ENCODE measurements around the gene DHRSX.
"Not testable (repeated sequence)": the region's sequence is repeated elsewhere in the genome, so short reads cannot be mapped to it uniquely, and the experiment has no call there.

The DHRSX gene

GRCh38 chrX:2487366-2487765 lies 13.4 kb downstream of the DHRSX start:
- no peak overlapping the region for H3K4me3 ChIP-seq (ENCODE audit: insufficient read depth, low read depth, low read length, poor library complexity, severe bottlenecking)
- DNase-seq, result no peak
- no peaks in the 10 kb centered on the region for H3K27me3 ChIP-seq (replicated peaks; ENCODE audit: control insufficient read depth, insufficient read depth, low read length, poor library complexity, severe bottlenecking)
- no peak overlapping the region for H3K27ac ChIP-seq (ENCODE audit: insufficient read depth, low read length, poor library complexity, severe bottlenecking)
- no peaks in the 10 kb centered on the region for H3K9me3 ChIP-seq (ENCODE audit: control insufficient read depth, low read length)
- no peaks in the 10 kb centered on the region for H3K4me1 ChIP-seq (ENCODE audit: control insufficient read depth, insufficient read depth, low read length, poor library complexity, severe bottlenecking)
- H3K36me3 ChIP-seq (ENCODE audit: control insufficient read depth, insufficient read depth, low read length), result peaks cover 27% of the 10 kb centered on the region

- Histone ChIP-seq H3K4me1 (ENCODE audit: control insufficient read depth, insufficient read depth, low read length, poor library complexity, severe bottlenecking) (no peaks in the 10 kb centered on the region), H3K27ac (ENCODE audit: insufficient read depth, low read length, poor library complexity, severe bottlenecking) (no peak overlapping the region), H3K4me3 (ENCODE audit: insufficient read depth, low read depth, low read length, poor library complexity, severe bottlenecking) (no peak overlapping the region), H3K27me3 (replicated peaks; ENCODE audit: control insufficient read depth, insufficient read depth, low read length, poor library complexity, severe bottlenecking) (no peaks in the 10 kb centered on the region), H3K36me3 (ENCODE audit: control insufficient read depth, insufficient read depth, low read length) (peaks cover 27% of the 10 kb centered on the region), H3K9me3 (ENCODE audit: control insufficient read depth, low read length) (no peaks in the 10 kb centered on the region)
- DNase-seq, result no peak
Observed at GRCh38 chrX:2486476-2487133, 14.2 kb downstream of the DHRSX start.

GRCh38 chrX:2485789-2486345 lies 14.9 kb downstream of the DHRSX start:
- Histone ChIP-seq H3K27me3 (replicated peaks; ENCODE audit: control insufficient read depth, insufficient read depth, low read length, poor library complexity, severe bottlenecking) (no peaks in the 10 kb centered on the region), H3K9me3 (ENCODE audit: control insufficient read depth, low read length) (no peaks in the 10 kb centered on the region), H3K36me3 (ENCODE audit: control insufficient read depth, insufficient read depth, low read length) (peaks cover 27% of the 10 kb centered on the region), H3K27ac (ENCODE audit: insufficient read depth, low read length, poor library complexity, severe bottlenecking) (no peak overlapping the region), H3K4me1 (ENCODE audit: control insufficient read depth, insufficient read depth, low read length, poor library complexity, severe bottlenecking) (no peaks in the 10 kb centered on the region), H3K4me3 (ENCODE audit: insufficient read depth, low read depth, low read length, poor library complexity, severe bottlenecking) (no peak overlapping the region)
- DNase-seq, result no peak

GRCh38 chrX:2484721-2485648 lies 15.8 kb downstream of the DHRSX start:
- no peak for DNase-seq
- Histone ChIP-seq H3K36me3 (ENCODE audit: control insufficient read depth, insufficient read depth, low read length) (peaks cover 20% of the 10 kb centered on the region), H3K4me3 (ENCODE audit: insufficient read depth, low read depth, low read length, poor library complexity, severe bottlenecking) (no peak overlapping the region), H3K27me3 (replicated peaks; ENCODE audit: control insufficient read depth, insufficient read depth, low read length, poor library complexity, severe bottlenecking) (no peaks in the 10 kb centered on the region), H3K4me1 (ENCODE audit: control insufficient read depth, insufficient read depth, low read length, poor library complexity, severe bottlenecking) (no peaks in the 10 kb centered on the region), H3K27ac (ENCODE audit: insufficient read depth, low read length, poor library complexity, severe bottlenecking) (no peak overlapping the region), H3K9me3 (ENCODE audit: control insufficient read depth, low read length) (no peaks in the 10 kb centered on the region)

GRCh38 chrX:2484256-2484655 lies 16.5 kb downstream of the DHRSX start:
- no peaks in the 10 kb centered on the region for H3K9me3 ChIP-seq (ENCODE audit: control insufficient read depth, low read length)
- H3K27ac ChIP-seq (ENCODE audit: insufficient read depth, low read length, poor library complexity, severe bottlenecking), result no peak overlapping the region
- H3K4me1 ChIP-seq (ENCODE audit: control insufficient read depth, insufficient read depth, low read length, poor library complexity, severe bottlenecking), result no peaks in the 10 kb centered on the region
- peaks cover 13% of the 10 kb centered on the region for H3K36me3 ChIP-seq (ENCODE audit: control insufficient read depth, insufficient read depth, low read length)
- no peaks in the 10 kb centered on the region for H3K27me3 ChIP-seq (replicated peaks; ENCODE audit: control insufficient read depth, insufficient read depth, low read length, poor library complexity, severe bottlenecking)
- H3K4me3 ChIP-seq (ENCODE audit: insufficient read depth, low read depth, low read length, poor library complexity, severe bottlenecking), result no peak overlapping the region
- no peak for DNase-seq

- DNase-seq, result no peak
- no peaks in the 10 kb centered on the region for H3K9me3 ChIP-seq (ENCODE audit: control insufficient read depth, low read length)
- peaks cover 6% of the 10 kb centered on the region for H3K36me3 ChIP-seq (ENCODE audit: control insufficient read depth, insufficient read depth, low read length)
- H3K27me3 ChIP-seq (replicated peaks; ENCODE audit: control insufficient read depth, insufficient read depth, low read length, poor library complexity, severe bottlenecking), result no peaks in the 10 kb centered on the region
- H3K27ac ChIP-seq (ENCODE audit: insufficient read depth, low read length, poor library complexity, severe bottlenecking), result no peak overlapping the region
- H3K4me1 ChIP-seq (ENCODE audit: control insufficient read depth, insufficient read depth, low read length, poor library complexity, severe bottlenecking), result no peaks in the 10 kb centered on the region
- H3K4me3 ChIP-seq (ENCODE audit: insufficient read depth, low read depth, low read length, poor library complexity, severe bottlenecking), result no peak overlapping the region
Observed at GRCh38 chrX:2483398-2484060, 17.2 kb downstream of the DHRSX start.

GRCh38 chrX:2481597-2481996 lies 19.2 kb downstream of the DHRSX start:
- not testable (repeated sequence) for H3K4me3 ChIP-seq (ENCODE audit: insufficient read depth, low read depth, low read length, poor library complexity, severe bottlenecking); H3K36me3 ChIP-seq (ENCODE audit: control insufficient read depth, insufficient read depth, low read length); H3K27ac ChIP-seq (ENCODE audit: insufficient read depth, low read length, poor library complexity, severe bottlenecking); H3K27me3 ChIP-seq (replicated peaks; ENCODE audit: control insufficient read depth, insufficient read depth, low read length, poor library complexity, severe bottlenecking); H3K4me1 ChIP-seq (ENCODE audit: control insufficient read depth, insufficient read depth, low read length, poor library complexity, severe bottlenecking); DNase-seq; H3K9me3 ChIP-seq (ENCODE audit: control insufficient read depth, low read length)

GRCh38 chrX:2479982-2480381 lies 20.8 kb downstream of the DHRSX start:
- H3K27ac ChIP-seq (ENCODE audit: insufficient read depth, low read length, poor library complexity, severe bottlenecking); H3K36me3 ChIP-seq (ENCODE audit: control insufficient read depth, insufficient read depth, low read length); H3K27me3 ChIP-seq (replicated peaks; ENCODE audit: control insufficient read depth, insufficient read depth, low read length, poor library complexity, severe bottlenecking); H3K4me1 ChIP-seq (ENCODE audit: control insufficient read depth, insufficient read depth, low read length, poor library complexity, severe bottlenecking); H3K9me3 ChIP-seq (ENCODE audit: control insufficient read depth, low read length); H3K4me3 ChIP-seq (ENCODE audit: insufficient read depth, low read depth, low read length, poor library complexity, severe bottlenecking); DNase-seq: not testable (repeated sequence)

- Histone ChIP-seq H3K4me3 (ENCODE audit: insufficient read depth, low read depth, low read length, poor library complexity, severe bottlenecking) (no peak overlapping the region), H3K27ac (ENCODE audit: insufficient read depth, low read length, poor library complexity, severe bottlenecking) (no peak overlapping the region), H3K36me3 (ENCODE audit: control insufficient read depth, insufficient read depth, low read length) (no peaks in the 10 kb centered on the region), H3K4me1 (ENCODE audit: control insufficient read depth, insufficient read depth, low read length, poor library complexity, severe bottlenecking) (no peaks in the 10 kb centered on the region), H3K9me3 (ENCODE audit: control insufficient read depth, low read length) (no peaks in the 10 kb centered on the region), H3K27me3 (replicated peaks; ENCODE audit: control insufficient read depth, insufficient read depth, low read length, poor library complexity, severe bottlenecking) (no peaks in the 10 kb centered on the region)
- no peak for DNase-seq
Observed at GRCh38 chrX:2479420-2479780, 21.4 kb downstream of the DHRSX start.
